Esophagus muscularis mucosa (tissue), 3 donors: Measurements from ENCODE around the gene NOP10.

ENCODE experiments used
- CTCF ChIP-seq, 3 experiments: fragments of 200-600 bp in 2 of 3; fragments of 450-650 bp in 1 of 3; sonication (generic) in 2 of 3; IDR thresholded peaks; one replicate each; pipeline ENCODE4 v1.5.1; 2017 to 2019; ENCODE audit warnings: antibody characterized with exemption in 3 of 3, mild to moderate bottlenecking in 2 of 3, moderate library complexity in 1 of 3
- EP300 ChIP-seq: sonication (generic); formaldehyde crosslinking; IDR thresholded peaks from one replicate; pipeline ENCODE4 v1.6.1; 2017; ENCODE audit warnings: antibody characterized with exemption

DNA sequence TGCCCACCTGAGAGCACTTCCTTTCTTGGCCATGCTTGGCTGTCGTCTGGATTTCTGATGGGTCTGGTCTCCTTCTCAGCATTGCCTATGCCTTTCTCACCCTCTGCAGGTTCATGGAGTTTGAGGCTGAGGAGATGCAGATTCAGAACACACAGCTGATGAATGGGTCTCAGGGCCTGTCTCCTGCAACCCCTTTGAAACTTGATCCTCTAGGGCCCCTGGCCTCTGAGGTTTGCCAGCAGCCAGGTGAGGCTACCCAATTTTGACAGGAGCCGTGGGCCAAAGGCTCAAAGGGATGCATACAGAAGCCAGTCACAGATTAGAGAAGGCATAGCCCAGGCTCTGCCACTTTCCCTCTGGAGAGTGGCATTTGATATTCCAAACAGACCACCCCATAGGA, 10.7 kb upstream of the NOP10 start:
- TF ChIP-seq CTCF (IDR thresholded peaks at IDR 0.05): no peak
- no peak for TF ChIP-seq EP300
